ENCODE measurements around the gene ANK2. TPM values are rescaled to one million over a fixed set of nuclear protein-coding genes. Genes with fewer than 3 reads are reported as not detected.
A peak's percentile ranks its signal among the peaks of the same experiment; 100 is the strongest.

ANK2 gene
- polyA plus RNA-seq, 12 donors: 81.0 to 348 (median 266) TPM

DNA sequence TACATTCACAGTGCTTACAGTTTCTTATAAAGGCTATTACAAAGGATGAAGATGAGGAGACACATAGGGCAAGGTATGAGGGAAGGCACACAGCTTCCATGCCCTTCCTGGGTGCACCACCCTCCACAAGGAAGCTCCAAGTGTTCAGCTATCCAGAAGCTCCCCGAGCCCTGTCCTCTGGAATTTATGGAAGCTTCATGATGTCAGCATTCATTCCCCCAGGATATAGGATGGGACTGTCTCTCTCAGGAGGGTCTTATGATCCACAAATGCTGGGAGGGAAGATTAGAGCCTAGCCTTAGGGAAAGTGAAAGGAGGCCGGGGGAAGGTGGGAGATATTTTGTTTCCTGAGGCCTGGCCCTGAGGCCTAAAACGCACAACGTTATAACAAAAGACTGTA lies 236.0 kb downstream of the ANK2 start:
- no peak for DNase-seq

DNA sequence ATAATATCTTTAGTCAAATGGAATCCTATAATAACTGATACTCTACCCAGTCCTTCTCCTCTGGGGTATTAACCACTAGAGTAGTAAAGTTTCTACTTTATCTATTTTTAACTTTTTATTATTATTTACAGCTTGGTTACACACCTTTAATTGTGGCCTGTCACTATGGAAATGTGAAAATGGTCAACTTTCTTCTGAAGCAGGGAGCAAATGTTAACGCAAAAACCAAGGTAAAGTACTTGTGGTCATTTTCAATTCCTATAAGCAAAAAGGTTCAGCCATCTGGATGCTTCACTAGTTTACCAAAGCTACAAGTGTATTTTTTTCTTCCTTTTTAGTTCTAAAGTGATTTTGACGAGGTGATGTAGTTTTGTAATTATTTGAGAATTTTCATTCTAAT lies 238.8 kb downstream of the ANK2 start:
- DNase-seq: no peak

DNA sequence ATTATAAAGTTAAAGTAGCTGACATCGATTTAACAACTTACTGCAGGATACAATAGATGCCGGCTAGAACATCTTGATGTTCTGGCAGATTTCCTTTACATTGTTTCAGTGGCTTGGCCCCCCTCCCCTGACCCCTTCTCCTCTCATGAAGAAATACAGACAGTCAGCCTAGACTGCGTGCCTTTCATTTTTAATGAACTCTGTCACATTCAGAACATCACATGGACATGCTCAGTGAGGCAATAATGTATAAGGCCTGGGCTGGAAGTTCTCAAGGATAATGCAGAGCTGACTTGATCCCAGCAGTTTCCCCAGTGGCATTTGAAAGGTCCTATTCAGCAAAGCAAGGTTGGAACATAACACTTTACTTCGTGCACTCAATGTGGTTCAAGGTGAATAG lies 239.2 kb downstream of the ANK2 start:
- DNase-seq: no peak

DNA sequence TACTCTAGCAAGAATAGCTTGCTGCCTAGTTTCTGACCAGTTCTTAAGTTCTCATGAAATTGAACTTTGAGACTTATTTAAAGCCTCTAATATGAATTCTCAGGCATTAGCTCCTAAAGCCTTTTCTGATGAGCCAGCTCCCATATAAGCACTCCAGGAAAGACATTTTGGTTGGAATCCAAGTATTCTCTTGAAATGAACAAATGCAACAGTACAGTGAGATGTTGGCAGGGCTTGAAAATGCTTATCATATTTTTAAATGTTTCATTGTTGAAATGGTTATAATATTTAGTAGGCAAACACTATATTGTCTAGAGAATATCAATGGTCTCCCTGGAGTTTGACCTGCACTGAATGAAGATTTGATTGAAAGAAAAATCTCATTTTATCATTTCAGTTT lies 240.3 kb downstream of the ANK2 start:
- no peak for DNase-seq

DNA sequence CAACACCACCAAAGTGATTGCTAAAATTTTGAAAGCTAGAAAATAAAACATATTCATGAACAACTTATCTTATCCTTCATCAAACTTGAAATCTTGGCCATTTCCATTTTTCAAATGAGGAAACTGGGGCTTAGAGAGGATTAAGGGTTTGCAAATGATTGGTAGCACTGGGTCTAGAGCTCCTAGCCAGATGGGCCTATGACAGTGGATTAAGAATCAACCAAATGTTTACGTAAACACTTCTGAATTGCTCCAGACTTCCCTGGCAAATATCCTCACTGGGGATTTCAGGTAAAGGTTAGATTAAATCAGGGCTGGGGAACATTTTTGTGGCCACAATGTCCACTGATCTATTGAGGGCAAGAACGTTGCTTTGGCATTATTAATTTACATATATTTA lies 241.2 kb downstream of the ANK2 start:
- no peak for DNase-seq

DNA sequence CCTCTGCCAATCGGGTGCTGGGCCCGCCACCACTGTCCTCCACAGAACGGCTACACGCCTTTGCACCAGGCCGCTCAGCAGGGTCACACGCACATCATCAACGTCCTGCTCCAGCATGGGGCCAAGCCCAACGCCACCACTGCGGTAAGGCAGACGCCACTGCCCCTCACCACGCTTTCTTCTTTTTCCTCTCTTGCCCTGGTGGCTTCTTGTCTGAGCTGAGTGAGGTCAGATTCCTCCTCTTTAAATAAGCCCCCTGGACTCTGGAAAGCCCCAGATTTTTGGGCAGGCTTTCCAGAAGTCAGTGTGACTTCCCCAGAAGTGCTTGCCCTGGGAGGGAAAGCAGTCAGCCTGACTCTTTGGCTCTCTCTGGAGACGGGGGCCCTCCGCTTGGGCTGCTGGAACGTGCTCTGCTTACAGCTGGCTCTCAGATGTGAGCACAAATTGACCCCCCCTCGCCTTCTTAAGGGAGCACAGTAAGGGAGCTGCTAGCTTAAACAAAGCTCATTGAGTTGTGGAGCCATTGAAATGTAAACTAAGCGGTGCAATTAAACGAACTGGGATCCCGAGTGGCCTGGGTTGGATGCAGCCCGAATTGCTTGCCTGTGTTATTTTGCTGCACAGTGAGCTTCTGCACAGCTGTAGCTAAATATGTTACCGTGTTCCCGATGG lies 243.1 kb downstream of the ANK2 start:
- DNase-seq: peak; percentile 83

DNA sequence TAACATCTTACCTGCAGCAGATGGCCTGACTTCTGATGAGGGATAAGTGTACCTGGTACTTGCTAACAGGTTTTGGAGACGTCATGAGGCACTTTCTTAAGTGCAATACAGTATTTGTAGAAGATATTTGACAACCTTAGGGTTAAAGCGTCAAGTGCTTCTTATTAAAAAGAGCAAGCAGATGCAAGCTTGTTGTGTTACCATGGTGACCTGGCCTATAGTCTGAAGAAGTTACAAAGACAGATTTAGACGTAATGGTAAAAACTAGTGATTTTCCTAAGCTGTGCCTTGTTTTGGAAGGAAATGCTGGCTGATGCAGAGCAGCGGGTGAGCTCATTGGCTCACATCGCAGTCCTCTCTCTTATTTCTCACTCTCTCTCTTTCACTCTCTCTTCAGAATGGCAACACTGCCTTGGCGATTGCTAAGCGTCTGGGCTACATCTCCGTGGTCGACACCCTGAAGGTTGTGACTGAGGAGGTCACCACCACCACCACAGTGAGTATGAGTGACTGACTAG lies 243.6 kb downstream of the ANK2 start:
- peak; percentile 92 for DNase-seq

DNA sequence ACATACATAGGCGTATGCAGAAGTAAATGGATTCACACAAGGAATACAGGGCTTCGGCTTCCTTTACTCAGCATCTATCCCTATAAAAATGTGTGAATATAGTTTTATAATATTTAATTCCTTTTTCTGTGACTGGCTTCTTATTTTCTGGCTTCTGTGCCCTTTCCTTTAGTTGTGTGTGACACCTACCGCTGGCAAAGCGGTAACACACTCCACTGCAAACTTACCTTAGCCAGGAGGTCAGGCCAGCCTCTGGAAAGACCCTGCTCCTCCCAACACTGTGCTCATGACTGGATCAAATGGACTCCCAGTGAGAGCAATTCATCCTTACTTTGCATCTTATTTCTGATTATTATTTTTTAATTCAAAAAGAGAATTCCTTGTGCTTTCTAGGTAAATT lies 244.2 kb downstream of the ANK2 start:
- no peak for DNase-seq

DNA sequence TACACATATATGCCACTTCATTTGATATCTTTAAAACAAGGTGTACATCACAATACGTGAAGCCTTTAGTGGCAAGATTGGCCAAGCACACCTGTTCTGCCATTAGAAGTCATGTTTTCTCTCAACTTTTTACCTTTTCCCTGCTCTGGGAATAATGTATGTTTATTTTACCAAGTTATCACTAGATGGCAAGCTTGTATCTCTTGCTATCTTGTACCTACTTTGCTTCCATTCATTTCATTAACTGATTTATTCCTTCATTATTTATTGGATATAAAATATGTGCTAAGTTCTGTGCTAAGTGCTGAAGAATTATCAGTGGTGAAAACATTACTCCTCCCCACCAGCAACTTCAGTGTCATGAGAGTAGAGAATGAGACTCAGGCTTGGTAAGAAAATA lies 245.5 kb downstream of the ANK2 start:
- DNase-seq: no peak

DNA sequence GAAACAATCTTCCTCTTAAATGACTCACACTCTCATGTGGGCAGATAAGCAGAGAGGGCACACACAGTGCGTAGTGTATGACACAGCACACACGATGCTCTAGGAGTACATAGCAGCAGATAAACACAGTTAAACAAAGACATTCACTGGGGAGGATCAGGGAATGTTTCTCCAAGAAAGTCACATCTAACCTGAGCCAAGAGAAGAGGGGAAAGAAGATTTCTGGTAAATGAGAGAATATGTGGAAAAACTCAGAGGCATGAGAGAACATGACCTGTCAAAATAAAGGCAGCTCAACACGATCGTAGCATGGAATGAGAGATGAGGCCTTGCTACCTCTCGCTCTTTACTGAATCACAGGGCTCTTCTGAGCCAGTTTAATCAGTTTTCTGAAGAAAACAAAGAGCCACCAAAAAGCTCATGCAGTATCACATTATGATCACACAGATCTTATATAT lies 251.0 kb downstream of the ANK2 start:
- peak; percentile 80 for DNase-seq

DNA sequence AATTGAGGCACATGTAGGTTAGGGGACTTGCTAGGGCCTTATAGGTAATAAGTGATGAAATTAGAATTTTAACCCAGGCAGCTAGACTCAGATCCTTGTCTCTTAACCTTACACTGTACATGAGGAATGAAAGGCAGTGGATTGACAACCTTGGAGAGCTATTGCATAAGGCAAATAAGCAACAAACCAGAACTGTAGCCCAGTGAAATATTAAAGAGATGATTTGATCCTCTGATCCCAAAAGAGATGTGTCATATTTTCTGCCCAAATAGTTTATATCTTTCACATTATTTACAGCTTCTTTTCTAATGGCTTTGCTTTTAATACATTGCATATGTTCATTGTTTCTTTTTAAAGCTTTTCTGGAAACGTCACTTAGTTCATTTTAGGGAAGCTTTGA lies 252.6 kb downstream of the ANK2 start:
- DNase-seq: no peak

DNA sequence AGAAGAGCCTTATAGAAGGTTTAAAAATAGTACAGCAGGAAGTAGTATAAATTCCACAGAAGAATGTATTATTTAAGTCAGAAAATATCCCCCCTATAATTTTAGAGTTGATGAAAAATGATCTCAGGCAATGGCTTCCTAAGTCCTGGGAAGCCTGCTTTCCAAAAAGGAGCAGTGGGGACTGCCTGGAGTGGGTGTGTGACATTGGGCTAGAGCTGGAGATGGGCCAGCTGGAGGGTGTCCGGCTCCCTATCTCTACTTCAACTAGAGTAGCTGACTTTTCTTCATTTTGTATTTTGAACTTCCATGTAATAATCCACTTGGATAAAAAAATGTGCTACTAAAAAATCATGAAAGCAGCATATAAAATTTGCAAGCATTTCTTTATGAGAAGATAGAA lies 253.9 kb downstream of the ANK2 start:
- DNase-seq: no peak

DNA sequence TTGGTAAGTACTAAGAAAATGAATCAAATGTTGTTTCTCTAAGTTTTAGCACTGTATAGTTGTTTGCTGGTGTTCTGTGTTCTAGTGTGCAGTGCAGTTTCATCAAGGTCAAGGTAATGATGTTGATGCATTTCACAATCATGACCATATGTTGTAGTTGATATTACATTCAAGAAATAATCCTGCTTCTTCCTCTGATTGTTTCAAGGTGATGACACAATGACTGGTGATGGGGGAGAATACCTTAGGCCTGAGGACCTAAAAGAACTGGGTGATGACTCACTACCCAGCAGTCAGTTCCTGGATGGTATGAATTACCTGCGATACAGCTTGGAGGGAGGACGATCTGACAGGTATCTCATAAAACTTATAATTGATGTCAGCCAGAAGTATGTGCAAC lies 261.6 kb downstream of the ANK2 start:
- no peak for DNase-seq

DNA sequence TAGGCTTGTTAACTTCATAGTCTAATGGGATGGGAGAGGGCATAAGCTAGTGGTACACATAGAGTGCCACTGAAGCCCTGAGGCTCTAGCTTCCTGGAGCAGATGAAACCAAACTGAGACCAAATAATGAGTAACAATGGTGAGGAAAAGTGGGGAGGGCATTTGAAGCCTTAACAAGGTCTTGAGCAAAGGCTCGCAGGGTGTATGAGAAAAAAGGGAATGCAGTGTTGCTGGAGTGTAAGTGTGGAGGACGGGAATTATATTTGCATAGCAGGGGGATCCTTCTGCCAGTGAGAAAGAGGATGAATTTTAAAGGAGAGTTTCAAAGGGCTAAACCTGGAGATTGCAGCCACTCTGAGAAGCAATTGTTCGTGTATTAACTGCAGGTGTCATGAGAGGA lies 263.1 kb downstream of the ANK2 start:
- DNase-seq: no peak

DNA sequence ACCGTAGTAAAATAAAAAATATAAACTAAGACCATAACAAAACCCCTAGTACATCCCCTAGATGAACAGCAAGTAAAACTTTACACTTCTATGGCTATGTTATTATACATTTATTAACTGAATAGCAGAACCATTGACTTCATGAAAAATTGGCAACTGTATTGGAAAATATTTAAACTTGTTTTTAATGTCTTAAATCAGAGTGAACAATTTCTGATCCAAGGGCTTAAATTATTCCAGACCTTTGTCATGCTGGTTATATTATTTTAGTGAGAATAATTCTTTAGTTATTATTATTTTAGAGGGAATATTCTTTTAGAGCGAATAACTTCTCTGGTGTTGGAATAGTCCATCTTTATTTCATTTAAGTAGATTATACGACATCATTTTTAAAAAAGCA lies 265.0 kb downstream of the ANK2 start:
- DNase-seq: no peak

DNA sequence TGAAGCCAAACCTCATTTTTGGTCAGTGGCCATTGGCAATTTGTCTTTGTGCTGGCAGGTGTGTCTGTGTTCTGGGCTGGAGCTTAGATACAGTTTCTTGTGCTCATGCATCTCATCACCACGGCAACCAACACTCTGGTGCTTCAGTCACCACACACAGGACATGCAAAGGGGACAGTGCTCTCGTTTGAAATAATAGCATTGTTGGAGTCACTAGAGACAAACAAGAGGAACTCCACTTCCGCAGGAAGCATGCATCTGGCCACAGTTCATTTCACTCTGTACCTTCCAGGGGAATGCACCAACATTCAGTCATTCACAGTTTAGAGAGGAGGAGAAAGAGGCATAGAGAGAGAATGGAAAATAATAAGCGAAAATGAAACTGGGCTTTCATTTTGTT lies 267.4 kb downstream of the ANK2 start:
- peak; percentile 74 for DNase-seq

DNA sequence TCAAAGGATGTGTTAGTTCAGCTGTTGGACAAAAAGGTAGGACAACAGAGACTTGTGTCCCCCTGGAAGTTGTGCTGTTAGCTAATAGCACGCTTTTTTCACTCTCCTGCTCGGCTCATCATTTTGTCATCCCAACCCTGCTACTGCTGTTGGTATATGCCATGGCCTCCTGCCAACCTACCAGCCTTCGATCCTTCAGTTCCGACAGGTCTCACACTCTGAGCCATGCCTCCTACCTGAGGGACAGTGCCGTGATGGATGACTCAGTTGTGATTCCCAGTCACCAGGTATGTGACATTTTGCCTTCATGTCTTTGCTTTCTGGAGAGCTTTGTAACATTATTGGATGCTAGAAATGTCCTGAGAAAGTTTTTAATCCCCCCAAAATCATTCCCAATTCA lies 268.1 kb downstream of the ANK2 start:
- DNase-seq: no peak

DNA sequence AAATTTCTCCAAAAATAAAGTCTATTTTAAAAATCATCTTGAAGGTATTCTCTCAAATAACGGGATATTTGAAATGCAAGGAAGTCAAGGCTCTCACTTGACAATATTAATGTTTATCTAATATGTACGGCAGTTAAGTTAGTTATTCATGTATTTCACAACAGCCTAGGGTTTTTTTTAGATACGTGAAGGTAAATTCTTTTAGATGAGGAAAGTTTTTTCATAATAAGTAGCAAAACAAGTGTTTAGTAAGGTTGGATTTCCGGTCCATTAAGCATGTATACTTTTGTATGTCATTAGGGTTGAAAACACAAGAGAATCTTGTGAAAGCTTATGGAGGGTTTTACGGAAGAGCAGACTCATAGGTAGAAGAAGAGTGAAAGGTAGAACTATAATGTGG lies 273.3 kb downstream of the ANK2 start:
- no peak for DNase-seq

DNA sequence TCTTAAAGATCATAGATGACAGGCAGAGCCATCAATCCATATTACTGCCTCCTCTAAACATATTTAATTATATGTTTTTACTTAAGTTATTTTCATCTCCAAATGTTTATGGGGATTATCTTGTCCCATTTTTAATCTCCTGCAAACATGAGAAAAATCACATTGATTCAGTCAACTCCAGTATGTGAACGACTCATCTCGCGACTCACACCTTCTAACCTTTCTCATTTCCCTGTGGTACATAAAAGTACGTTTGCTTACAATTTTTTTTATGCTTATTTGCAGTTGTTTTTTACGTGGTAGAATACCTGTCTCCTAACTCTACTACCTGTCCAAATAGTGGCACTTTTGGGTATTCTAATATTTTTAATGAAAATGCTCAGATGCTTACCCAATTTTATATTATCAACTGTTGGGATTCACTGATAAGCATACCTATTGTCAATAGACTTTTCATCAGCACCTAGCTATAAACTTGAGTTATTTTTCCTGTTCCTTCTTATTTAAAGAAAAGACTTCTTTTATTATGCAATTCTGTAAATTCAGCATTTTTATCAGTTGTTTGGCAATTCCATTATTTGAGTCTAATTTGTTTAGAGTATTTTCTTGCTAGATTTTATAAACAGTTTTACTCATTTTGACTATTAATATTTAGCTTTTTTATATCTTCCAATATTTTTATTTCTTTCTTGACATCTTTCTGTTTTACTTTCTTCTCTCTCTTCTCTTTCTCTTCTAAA lies 276.6 kb downstream of the ANK2 start:
- DNase-seq: no peak

DNA sequence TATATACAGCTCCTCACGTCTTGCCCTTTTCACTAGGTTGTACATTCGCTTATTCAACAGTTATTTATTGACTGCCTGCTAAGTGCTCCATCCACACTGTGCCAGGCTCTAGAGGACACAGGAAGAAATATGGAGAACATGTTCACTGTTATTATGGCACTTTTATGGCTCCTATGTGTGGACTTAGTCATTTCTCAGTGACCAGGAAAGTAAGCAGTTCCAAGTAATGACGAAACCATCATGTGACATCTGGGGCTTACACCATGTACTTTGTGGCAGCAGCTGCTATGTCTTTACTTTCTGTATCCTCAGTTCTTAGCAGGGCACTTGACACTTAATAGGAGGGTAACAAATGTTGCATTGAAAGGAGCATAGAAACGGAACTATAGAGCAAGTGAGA lies 278.0 kb downstream of the ANK2 start:
- DNase-seq: no peak

DNA sequence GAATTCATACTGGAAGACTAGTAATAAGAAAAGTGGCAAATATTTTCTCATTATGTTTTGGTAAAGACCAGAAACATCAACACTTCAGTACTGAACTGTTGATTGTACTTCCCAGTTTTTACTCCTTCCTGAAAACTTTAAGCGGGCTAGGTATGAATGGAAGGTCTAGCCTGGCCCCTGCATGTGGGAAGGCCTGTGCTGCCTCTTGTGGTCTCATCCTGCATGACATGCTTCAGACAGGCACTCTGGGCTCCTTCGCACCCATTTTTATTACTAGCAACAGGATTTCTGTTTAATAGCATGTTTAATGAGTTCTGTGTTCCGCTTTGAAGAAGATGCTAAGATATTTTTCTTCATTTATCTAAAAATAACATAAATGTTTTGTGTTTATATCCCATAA lies 279.1 kb downstream of the ANK2 start:
- DNase-seq: no peak

DNA sequence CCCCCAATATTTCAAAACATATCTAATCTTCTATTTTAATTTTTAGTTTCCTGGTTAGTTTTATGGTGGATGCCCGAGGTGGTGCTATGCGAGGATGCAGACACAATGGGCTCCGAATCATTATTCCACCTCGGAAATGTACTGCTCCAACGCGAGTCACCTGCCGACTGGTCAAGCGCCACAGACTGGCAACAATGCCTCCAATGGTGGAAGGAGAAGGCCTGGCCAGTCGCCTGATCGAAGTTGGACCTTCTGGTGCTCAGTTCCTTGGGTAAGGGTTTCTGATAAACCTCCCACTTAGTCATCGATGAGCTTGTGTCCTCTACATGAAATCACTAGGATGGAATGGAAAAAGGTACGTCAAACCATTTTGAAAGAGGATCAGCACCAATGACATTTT lies 280.7 kb downstream of the ANK2 start:
- no peak for DNase-seq

DNA sequence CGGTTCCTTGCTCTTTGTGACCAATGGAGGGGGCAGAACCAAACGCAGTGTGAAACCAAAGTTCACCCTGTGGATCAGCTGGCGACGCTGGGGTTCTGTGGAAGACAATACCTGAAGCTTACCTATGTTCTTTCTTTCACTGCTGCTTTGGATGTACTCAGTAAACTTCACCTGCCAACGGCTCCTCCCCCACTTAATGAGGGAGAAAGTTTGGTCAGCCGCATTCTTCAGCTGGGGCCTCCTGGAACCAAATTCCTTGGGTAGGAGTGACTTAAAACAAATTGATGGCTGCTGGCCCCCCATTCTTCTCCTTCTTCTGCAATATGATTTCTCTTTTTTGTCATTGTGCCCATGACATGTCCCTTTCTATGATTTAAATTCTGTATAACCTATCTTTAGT lies 282.4 kb downstream of the ANK2 start:
- no peak for DNase-seq

DNA sequence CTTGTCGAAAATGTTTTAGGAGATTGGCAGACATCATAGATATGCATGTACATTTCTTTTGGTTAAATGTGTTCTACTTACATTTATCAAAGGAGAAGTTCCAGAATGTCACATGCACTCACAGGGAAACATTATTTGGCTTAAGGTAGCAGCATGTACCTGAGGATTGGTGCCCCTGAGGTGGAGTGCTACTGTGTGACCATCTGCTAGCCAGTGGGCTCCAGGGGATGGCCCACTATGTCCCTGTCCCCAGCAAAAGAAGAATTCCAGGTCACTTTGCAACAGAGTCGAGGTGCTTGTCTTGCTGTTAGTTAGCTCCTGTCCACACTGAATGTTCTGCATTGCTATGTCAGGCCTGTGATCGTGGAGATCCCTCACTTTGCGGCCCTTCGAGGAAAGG lies 283.2 kb downstream of the ANK2 start:
- DNase-seq: no peak

Data from muscle of arm (tissue), 12 donors.